ENCODE results near the gene ZNF324B. TPM values are rescaled to one million over a fixed set of nuclear protein-coding genes. Genes with fewer than 3 reads are reported as not detected.
"Not testable (repeated sequence)": the region's sequence is repeated elsewhere in the genome, so short reads cannot be mapped to it uniquely, and the experiment has no call there.

The ZNF324B gene
- total RNA-seq, 4 donors from 2014 or later, result 4.3 to 12.8 (median 8.6) TPM

DNA sequence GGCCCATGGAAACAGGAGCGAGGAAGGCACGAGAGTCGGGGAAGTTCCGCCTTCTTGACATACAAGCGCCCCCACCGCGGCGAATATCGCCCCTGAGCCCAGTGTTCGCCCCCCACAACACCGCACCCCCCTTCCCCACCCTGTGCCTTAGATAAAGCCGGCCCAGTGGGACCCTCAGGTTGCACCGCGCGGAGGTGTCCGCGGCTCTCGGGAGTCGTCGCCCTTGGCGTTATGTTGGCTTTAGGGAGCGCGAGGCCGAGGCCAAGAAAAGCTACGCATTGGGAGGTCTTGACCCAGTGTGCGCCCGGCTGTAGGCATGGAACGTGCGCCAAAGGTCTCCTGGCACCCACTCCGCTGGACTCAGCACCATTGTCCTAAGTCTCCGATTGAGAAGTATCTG lies 10.9 kb upstream of the ZNF324B start:
- Histone ChIP-seq H3K4me1 (peaks cover 0 to 21% (median 10%) of the 10 kb centered on the region in 3 donors), H3K36me3 (peaks cover 0 to 35% of the 10 kb centered on the region in 2 donors), H3K27me3 (no peaks in the 10 kb centered on the region), H3K9me3 (peaks cover 0 to 42% (median 1%) of the 10 kb centered on the region in 3 donors), H3K27ac (peak overlapping the region; percentile 49 to 95 (median 82)), H3K4me3 (peak overlapping the region; percentile 60 to 76)
- peak; percentile 4 for ATAC-seq
- WGBS, 2 donors (ENCODE audit: low coverage in 1 of 2), result 38% methylated on average over 8 of the region's 31 CpGs; no CpG with 5 or more reads in 1 of the 2 donors
- TF ChIP-seq EP300 (IDR thresholded peaks at IDR 0.05) (no peak), POLR2A (IDR thresholded peaks at IDR 0.05) (no peak), POLR2AphosphoS5 (IDR thresholded peaks at IDR 0.05) (no peak)
- TF ChIP-seq, protein P1, sequence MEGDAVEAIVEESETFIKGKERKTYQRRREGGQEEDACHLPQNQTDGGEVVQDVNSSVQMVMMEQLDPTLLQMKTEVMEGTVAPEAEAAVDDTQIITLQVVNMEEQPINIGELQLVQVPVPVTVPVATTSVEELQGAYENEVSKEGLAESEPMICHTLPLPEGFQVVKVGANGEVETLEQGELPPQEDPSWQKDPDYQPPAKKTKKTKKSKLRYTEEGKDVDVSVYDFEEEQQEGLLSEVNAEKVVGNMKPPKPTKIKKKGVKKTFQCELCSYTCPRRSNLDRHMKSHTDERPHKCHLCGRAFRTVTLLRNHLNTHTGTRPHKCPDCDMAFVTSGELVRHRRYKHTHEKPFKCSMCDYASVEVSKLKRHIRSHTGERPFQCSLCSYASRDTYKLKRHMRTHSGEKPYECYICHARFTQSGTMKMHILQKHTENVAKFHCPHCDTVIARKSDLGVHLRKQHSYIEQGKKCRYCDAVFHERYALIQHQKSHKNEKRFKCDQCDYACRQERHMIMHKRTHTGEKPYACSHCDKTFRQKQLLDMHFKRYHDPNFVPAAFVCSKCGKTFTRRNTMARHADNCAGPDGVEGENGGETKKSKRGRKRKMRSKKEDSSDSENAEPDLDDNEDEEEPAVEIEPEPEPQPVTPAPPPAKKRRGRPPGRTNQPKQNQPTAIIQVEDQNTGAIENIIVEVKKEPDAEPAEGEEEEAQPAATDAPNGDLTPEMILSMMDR (IDR thresholded peaks at IDR 0.05), result no peak

DNA sequence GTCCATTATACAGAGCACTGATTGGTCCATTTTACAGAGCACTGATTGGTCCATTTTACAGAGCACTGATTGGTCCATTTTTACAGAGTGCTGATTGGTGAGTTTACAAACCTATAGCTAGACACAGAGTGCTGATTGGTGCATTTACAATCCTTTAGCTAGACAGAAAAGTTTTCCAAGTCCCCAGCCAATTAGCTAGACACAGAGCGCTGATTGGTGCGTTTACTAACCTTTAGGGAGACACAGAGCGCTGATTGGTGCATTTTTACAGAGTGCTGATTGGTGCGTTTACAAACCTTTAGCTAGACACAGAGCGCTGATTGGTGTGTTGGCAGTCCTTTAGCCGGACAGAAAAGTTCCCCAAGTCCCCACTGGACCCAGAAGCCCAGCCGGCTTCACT lies 8.4 kb upstream of the ZNF324B start:
- H3K27me3 ChIP-seq, ATAC-seq, H3K27ac ChIP-seq, H3K4me3 ChIP-seq: not testable (repeated sequence)
- WGBS, 2 donors (ENCODE audit: low coverage in 1 of 2), result 83 to 87% methylated on average over 1 to 2 of the region's 7 CpGs
- Histone ChIP-seq H3K4me1 (peaks cover 0 to 21% (median 10%) of the 10 kb centered on the region in 3 donors), H3K36me3 (peaks cover 0 to 10% of the 10 kb centered on the region in 2 donors), H3K9me3 (peaks cover 0 to 18% (median 0%) of the 10 kb centered on the region in 3 donors)

DNA sequence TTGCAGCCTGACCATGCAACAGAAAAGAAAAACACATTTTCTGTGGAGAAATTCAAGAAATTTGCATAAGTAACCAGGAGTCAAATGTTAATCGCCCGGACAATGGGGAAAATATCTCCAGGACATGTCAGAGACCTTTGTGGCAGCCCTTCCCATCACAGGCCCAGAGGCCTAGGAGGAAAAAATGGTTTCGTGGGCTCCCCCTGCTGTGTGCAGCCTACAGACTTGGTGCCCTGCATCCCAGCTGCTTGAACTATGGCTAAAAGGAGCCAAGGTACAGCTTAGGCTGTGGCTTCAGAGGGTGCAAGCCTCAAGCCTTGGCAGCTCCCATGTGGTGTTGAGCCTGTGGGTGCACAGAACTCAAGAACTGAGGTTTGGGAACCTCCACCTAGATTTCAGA lies 2.6 kb upstream of the ZNF324B start:
- H3K27ac ChIP-seq, H3K4me3 ChIP-seq, ATAC-seq, H3K9me3 ChIP-seq, H3K36me3 ChIP-seq: not testable (repeated sequence)
- Histone ChIP-seq H3K4me1 (peaks cover 0 to 20% (median 0%) of the 10 kb centered on the region in 3 donors), H3K27me3 (peaks cover 11% of the 10 kb centered on the region)
- WGBS, 2 donors (ENCODE audit: low coverage in 1 of 2), result 69% methylated on average over 3 of the region's 3 CpGs; no CpG with 5 or more reads in 1 of the 2 donors

DNA sequence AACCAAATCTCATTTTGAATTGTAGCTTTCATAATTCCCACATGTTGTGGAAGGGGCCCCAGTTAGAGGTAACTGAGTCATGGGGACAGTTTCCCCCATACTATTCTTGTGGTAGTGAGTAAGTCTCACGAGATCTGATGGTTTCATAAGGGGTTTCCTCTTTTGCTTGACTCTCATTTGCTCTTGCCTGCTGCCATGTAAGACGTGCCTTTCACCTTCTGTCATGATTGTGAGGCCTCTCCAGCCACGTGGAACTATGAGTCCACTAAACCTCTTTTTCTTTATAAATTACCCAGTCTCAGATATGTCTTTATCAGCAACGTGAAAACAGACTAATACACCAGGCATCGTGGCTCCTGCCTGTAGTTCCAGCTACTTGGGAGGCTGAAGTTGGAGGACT lies 1.4 kb upstream of the ZNF324B start:
- not testable (repeated sequence) for H3K9me3 ChIP-seq, ATAC-seq, H3K4me3 ChIP-seq, H3K27ac ChIP-seq
- WGBS, 2 donors (ENCODE audit: low coverage in 1 of 2), result 59 to 75% methylated on average over 4 of the region's 5 CpGs
- Histone ChIP-seq H3K36me3 (peaks cover 0 to 15% of the 10 kb centered on the region in 2 donors), H3K27me3 (peaks cover 11% of the 10 kb centered on the region), H3K4me1 (peaks cover 0 to 20% (median 0%) of the 10 kb centered on the region in 3 donors)

DNA sequence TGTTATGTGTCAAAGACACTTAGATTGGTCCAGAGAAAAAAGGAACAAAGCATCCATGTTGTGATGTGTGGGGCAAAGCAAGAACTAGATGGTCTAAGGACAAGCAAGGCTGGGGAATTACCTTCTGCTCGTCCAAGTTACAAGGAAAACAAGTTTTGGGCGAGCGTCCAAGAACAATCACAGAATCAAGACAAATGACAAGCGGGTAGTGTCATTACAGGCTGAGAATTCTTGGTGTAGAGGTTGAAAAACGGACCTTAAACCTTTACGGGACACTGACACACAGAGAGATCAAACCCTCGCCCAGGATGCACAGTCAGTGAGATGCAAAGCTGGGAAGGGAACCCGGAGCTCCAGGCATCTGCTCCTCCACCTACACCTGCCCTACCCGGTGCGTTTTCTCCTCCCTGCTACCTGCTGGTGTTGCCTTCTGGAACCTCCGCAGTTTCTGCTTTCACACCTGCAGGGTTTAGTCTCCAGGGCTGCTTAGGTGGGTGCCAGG lies 515 bp upstream of the ZNF324B start:
- no peaks in the 10 kb centered on the region for H3K9me3 ChIP-seq
- WGBS, 2 donors (ENCODE audit: low coverage in 1 of 2), result 4 to 6% methylated on average over 9 to 11 of the region's 11 CpGs
- H3K36me3 ChIP-seq, result peaks cover 0 to 24% of the 10 kb centered on the region in 2 donors
- peaks cover 0 to 20% (median 0%) of the 10 kb centered on the region in 3 donors for H3K4me1 ChIP-seq
- no peak for ATAC-seq
- H3K4me3 ChIP-seq, result peak overlapping the region; percentile 80 to 93
- H3K27ac ChIP-seq, result peak overlapping the region in 3 of 4 donors; percentile 27 to 82 (median 80)
- peaks cover 11% of the 10 kb centered on the region for H3K27me3 ChIP-seq
- TF ChIP-seq, protein P1 (IDR thresholded peaks at IDR 0.05), result no peak
- TF ChIP-seq POLR2AphosphoS5 (IDR thresholded peaks at IDR 0.05), result no peak
- no peak for TF ChIP-seq POLR2A (IDR thresholded peaks at IDR 0.05)
- TF ChIP-seq EP300 (IDR thresholded peaks at IDR 0.05), result no peak

DNA sequence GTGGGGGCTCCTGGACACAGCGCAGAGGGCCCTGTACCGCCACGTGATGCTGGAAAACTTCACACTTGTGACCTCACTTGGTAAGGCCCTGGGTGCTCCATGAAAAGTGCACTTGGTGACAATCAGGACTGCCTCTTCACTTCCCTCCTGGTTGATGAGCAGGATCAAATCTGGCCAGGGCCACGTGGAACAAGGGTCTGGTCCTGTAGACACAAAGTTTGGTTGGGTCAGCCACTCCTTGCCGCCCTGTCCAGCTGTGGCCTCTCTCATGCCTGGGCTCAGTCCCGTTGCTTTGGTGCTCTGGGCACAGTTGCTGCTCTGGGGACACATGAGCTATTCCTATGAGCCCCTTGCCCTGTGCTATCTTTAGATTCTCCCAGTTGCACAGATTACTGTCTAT lies 2.3 kb downstream of the ZNF324B start:
- Histone ChIP-seq H3K9me3 (no peaks in the 10 kb centered on the region), H3K27ac (no peak overlapping the region), H3K4me3 (no peak overlapping the region), H3K4me1 (peaks cover 0 to 20% (median 0%) of the 10 kb centered on the region in 3 donors), H3K36me3 (peaks cover 0 to 53% of the 10 kb centered on the region in 2 donors), H3K27me3 (peaks cover 6% of the 10 kb centered on the region)
- no peak for ATAC-seq
- WGBS, 2 donors (ENCODE audit: low coverage in 1 of 2), result 82 to 100% methylated on average over 1 to 3 of the region's 6 CpGs
- TF ChIP-seq POLR2A (IDR thresholded peaks at IDR 0.05) (no peak), EP300 (IDR thresholded peaks at IDR 0.05) (no peak), POLR2AphosphoS5 (IDR thresholded peaks at IDR 0.05) (no peak)
- TF ChIP-seq, protein P1 (IDR thresholded peaks at IDR 0.05), result no peak
